Measurements from ENCODE around the gene COG1.

DNA sequence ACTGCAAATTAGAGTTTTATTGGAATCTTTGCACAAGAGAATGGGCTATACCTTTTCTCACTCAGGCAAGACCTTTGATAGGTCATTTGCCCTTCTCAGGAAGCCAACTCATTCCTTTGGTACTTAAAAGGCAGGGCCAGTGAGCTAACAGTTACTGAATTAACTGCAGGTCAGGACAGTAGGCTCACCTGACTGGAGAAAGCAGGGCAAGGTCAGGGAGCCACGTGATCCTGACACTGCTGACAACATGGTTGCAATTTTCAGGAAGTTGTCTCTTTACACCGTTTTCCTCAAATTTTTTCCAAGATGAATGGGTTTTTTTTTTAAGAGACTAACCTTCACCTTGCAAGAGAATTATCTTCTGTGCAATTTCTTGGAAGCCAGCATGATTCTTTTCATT lies 47.7 kb downstream of the COG1 start:
- no peak for TF ChIP-seq POLR2A (IDR thresholded peaks at IDR 0.05)
- TF ChIP-seq, protein P1, sequence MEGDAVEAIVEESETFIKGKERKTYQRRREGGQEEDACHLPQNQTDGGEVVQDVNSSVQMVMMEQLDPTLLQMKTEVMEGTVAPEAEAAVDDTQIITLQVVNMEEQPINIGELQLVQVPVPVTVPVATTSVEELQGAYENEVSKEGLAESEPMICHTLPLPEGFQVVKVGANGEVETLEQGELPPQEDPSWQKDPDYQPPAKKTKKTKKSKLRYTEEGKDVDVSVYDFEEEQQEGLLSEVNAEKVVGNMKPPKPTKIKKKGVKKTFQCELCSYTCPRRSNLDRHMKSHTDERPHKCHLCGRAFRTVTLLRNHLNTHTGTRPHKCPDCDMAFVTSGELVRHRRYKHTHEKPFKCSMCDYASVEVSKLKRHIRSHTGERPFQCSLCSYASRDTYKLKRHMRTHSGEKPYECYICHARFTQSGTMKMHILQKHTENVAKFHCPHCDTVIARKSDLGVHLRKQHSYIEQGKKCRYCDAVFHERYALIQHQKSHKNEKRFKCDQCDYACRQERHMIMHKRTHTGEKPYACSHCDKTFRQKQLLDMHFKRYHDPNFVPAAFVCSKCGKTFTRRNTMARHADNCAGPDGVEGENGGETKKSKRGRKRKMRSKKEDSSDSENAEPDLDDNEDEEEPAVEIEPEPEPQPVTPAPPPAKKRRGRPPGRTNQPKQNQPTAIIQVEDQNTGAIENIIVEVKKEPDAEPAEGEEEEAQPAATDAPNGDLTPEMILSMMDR (IDR thresholded peaks at IDR 0.05) = no peak
